DND-41 (cell line): ENCODE data around the gene TLR8.

Experiments used
- ATAC-seq: fragments of 200-7000 bp; cut with Tn5 transposase; 3 replicates; pipeline ENCODE4 v1.9.1; 2021; ENCODE audit warnings: low read depth; ENCODE audit not compliant: insufficient read depth
- DNase-seq: peaks from one replicate; pipeline ENCODE4 v3.0.0-alpha.2; 2020
- H2AFZ ChIP-seq: 2 replicates; pipeline ENCODE4 v1.6.0; 2012; ENCODE audit warnings: low read depth, low read length
- H3K27ac ChIP-seq: 2 replicates; pipeline ENCODE4 v1.5.1; 2012; ENCODE audit warnings: low read length, inconsistent platforms
- H3K27me3 ChIP-seq: fragments of 200-600 bp; sonication (generic); 2 replicates; pipeline ENCODE4 v1.6.0; 2012; ENCODE audit warnings: low read length, mild to moderate bottlenecking, inconsistent platforms; ENCODE audit not compliant: insufficient read depth, poor library complexity
- H3K36me3 ChIP-seq: 2 replicates; pipeline ENCODE4 v1.5.1; 2012; ENCODE audit warnings: low read length, inconsistent platforms; ENCODE audit not compliant: insufficient read depth
- H3K4me1 ChIP-seq: 2 replicates; pipeline ENCODE4 v1.5.1; 2012; ENCODE audit warnings: mild to moderate bottlenecking, low read length; ENCODE audit not compliant: insufficient read depth
- H3K4me2 ChIP-seq: 2 replicates; pipeline ENCODE4 v1.6.0; 2012; ENCODE audit warnings: mild to moderate bottlenecking, moderate library complexity, low read length, inconsistent platforms; ENCODE audit not compliant: insufficient read depth
- H3K4me3 ChIP-seq, 2 experiments: fragments of 200-600 bp in 1 of 2; shearing (Covaris generic) in 1 of 2; 2 replicates each; pipeline ENCODE4 v1.5.1; 2012 to 2016; ENCODE audit warnings: inconsistent platforms in 2 of 2, low read length in 2 of 2, mild to moderate bottlenecking in 2 of 2, low read depth in 1 of 2, moderate library complexity in 1 of 2
- H3K79me2 ChIP-seq: 2 replicates; pipeline ENCODE4 v1.6.0; 2012; ENCODE audit warnings: low read length, inconsistent platforms; ENCODE audit not compliant: insufficient read depth
- H3K9ac ChIP-seq: 2 replicates; pipeline ENCODE4 v1.6.0; 2012; ENCODE audit warnings: low read depth, mild to moderate bottlenecking, inconsistent platforms, low read length, moderate library complexity
- H3K9me3 ChIP-seq: 2 replicates; pipeline ENCODE4 v1.5.1; 2012; ENCODE audit warnings: low read length, moderate library complexity, mild to moderate bottlenecking, inconsistent platforms; ENCODE audit not compliant: insufficient read depth, severe bottlenecking
- H4K20me1 ChIP-seq: 2 replicates; pipeline ENCODE4 v1.6.0; 2012; ENCODE audit warnings: low read length; ENCODE audit not compliant: insufficient read depth
- CTCF ChIP-seq: IDR thresholded peaks from 2 replicates; pipeline ENCODE4 v1.5.1; 2012; ENCODE audit warnings: borderline replicate concordance, low read length, moderate library complexity, mild to moderate bottlenecking; ENCODE audit not compliant: poor library complexity, severe bottlenecking; ENCODE audit errors: extremely low read depth
- EZH2 ChIP-seq: IDR thresholded peaks from 3 replicates; pipeline ENCODE4 v1.6.1; 2012; ENCODE audit warnings: borderline replicate concordance, low read depth, mild to moderate bottlenecking, moderate library complexity, low read length, inconsistent platforms; ENCODE audit not compliant: severe bottlenecking

TLR8 gene

DNA sequence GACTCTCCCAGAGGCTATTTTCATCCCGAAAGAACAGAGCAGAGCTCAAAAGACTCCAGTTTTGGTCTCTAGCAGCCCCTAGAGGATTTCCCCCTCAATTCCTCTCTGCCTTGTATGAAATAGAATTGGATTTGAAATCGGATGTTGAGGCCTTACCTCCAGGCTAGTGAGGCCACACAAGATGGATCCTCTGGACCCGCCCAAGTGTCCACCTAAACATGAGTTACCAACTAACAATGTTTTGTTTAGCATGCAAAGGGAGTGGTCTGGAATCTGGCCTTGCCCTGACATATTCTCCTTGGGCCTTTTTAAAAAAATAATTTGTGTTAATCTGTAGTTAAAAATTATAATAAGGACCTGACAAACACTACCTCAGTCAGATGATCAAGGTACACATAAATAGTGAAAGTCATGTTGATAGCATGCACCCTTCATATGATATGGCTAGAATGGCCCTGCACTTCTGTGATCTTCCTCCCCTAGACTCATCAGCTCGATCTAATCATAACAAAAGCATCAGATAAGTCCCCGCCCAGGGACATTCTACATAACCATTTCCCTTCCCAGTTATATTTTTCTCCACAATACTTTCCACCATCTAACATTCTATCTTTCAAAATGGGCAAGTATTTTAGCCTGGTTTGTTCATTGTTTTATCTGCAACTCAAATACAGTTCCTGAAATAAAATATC lies 6.5 kb downstream of the TLR8 start:
- no peak overlapping the region for H2AFZ ChIP-seq
- H3K27me3 ChIP-seq: no peaks in the 10 kb centered on the region
- no peaks in the 10 kb centered on the region for H3K36me3 ChIP-seq
- TF ChIP-seq EZH2: no peak
- TF ChIP-seq CTCF: no peak
- DNase-seq: no peak
- H3K4me2 ChIP-seq: no peak overlapping the region
- ATAC-seq: no peak
- H3K9me3 ChIP-seq: no peaks in the 10 kb centered on the region
- no peaks in the 10 kb centered on the region for H3K79me2 ChIP-seq
- H3K9ac ChIP-seq: no peak overlapping the region
- no peak overlapping the region for H3K27ac ChIP-seq
- H3K4me1 ChIP-seq: peaks cover 7% of the 10 kb centered on the region; the same call in 1 of the 2 replicates
- H3K4me3 ChIP-seq: no peak overlapping the region
- no peaks in the 10 kb centered on the region for H4K20me1 ChIP-seq

- Histone ChIP-seq H3K36me3 (no peaks in the 10 kb centered on the region), H4K20me1 (no peaks in the 10 kb centered on the region), H3K4me3 (no peak overlapping the region), H3K4me1 (no peaks in the 10 kb centered on the region), H3K4me2 (no peak overlapping the region), H3K27ac (no peak overlapping the region), H3K9me3 (no peaks in the 10 kb centered on the region), H3K9ac (no peak overlapping the region), H2AFZ (no peak overlapping the region), H3K27me3 (no peaks in the 10 kb centered on the region), H3K79me2 (no peaks in the 10 kb centered on the region)
- no peak for DNase-seq
- TF ChIP-seq CTCF (no peak), EZH2 (no peak)
- ATAC-seq: no peak
Measured at GRCh38 chrX:12917753-12918152, 11.3 kb downstream of the TLR8 start.

- H3K27me3 ChIP-seq: no peaks in the 10 kb centered on the region
- no peaks in the 10 kb centered on the region for H3K4me1 ChIP-seq
- H3K4me2 ChIP-seq: no peak overlapping the region
- no peak overlapping the region for H2AFZ ChIP-seq
- DNase-seq: no peak
- H4K20me1 ChIP-seq: no peaks in the 10 kb centered on the region
- no peaks in the 10 kb centered on the region for H3K79me2 ChIP-seq
- TF ChIP-seq EZH2: no peak
- TF ChIP-seq CTCF: no peak
- H3K36me3 ChIP-seq: no peaks in the 10 kb centered on the region
- H3K9ac ChIP-seq: no peak overlapping the region
- H3K27ac ChIP-seq: no peak overlapping the region
- no peak overlapping the region for H3K4me3 ChIP-seq
- no peaks in the 10 kb centered on the region for H3K9me3 ChIP-seq
- ATAC-seq: no peak
Measured at GRCh38 chrX:12919051-12919450, 12.6 kb downstream of the TLR8 start.

DNA sequence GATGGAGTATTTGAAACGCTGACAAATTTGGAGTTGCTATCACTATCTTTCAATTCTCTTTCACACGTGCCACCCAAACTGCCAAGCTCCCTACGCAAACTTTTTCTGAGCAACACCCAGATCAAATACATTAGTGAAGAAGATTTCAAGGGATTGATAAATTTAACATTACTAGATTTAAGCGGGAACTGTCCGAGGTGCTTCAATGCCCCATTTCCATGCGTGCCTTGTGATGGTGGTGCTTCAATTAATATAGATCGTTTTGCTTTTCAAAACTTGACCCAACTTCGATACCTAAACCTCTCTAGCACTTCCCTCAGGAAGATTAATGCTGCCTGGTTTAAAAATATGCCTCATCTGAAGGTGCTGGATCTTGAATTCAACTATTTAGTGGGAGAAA lies 13.2 kb downstream of the TLR8 start:
- Histone ChIP-seq H4K20me1 (no peaks in the 10 kb centered on the region), H3K4me1 (no peaks in the 10 kb centered on the region), H2AFZ (no peak overlapping the region), H3K9me3 (no peaks in the 10 kb centered on the region), H3K36me3 (no peaks in the 10 kb centered on the region), H3K4me3 (no peak overlapping the region), H3K27me3 (no peaks in the 10 kb centered on the region), H3K4me2 (no peak overlapping the region), H3K79me2 (no peaks in the 10 kb centered on the region), H3K9ac (no peak overlapping the region), H3K27ac (no peak overlapping the region)
- no peak for DNase-seq
- ATAC-seq: no peak
- TF ChIP-seq EZH2 (no peak), CTCF (no peak)
